HuH-7.5 (cell line): ENCODE data around the gene BYSL.

Experiments used
- DNase-seq: peaks from one replicate; pipeline ENCODE4 v3.0.0; 2011; ENCODE audit warnings: low spot score

BYSL gene

DNA sequence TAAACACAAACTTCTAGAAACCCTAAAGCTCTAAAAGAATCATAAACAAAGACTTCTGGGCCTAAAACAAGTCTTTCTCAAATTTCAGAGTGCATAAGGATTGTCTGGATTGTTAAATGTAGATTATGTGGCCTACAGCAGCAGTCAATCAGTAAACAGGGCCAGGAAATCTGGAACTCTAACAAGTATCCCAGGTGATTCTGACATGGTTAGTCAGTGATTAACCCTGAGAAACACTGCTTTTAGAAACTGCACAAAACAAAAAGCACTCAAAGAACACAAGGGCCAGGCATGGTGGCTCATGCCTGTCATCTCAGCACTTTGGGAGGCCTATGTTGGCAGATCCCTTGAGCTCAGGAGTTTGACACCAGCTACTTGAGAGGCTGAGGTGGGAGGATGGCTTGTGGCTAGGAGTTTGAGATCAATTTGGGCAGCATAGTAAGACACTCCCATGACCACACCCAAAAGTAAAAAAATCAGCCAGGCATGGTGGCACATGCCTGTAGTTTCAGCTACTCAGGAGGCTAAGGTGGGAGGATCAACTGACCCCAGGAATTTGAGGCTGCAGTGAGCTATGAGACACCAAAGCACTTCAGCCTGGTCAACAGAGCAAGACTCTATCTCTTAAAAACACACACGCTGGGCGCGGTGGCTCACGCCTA is 6.3 kb upstream of the BYSL start:
- DNase-seq, result no peak

DNA sequence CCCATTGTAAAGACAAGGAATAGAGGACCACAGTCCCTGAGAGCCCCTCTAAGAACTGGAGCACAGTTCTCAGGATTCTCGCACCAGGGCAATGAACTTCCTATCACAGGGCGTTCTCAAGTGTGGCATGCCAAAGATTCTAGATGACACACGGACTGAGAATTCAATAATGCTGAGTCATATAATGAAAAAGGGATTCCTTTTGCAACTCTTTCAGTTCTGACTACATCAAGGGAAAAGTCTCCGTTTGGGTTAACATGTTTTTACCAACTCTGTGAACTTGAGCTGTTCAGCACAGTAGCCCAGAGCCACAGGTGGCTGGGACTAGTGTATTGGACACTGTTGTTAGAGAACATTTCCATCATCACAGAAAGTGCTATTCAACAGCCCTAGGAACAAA is 3.8 kb upstream of the BYSL start:
- no peak for DNase-seq

DNA sequence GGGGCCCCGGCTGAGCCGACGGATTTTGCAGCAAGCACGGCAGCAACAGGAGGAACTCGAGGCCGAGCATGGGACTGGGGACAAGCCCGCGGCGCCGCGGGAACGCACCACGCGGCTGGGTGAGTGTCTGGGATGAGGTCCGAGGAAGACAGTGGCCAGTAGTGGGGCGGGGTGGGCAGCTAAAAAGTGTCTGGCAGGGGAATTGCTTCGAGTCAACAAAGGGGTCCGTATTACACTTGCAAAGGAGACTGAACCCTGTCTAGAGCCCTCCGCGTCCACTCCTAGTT is 356 bp downstream of the BYSL start:
- DNase-seq, result no peak

DNA sequence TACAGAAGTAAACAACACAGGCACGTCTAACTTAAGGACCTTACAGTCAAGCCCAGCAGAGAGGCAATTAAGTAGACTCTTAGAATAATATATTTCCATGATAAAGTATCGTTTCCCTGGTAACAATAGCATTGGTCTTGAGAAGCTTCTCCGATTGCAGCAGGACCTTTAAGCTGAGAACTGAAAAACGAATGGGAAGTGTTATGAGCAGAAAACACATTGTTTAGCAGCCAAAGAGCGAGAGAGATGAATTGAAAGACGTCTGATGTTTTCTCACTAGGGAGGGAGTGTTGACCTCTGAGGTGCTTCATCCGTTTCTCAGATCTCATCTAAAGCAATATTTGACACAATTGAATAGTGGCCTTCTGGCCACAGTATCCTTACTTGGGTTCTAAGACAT is 855 bp downstream of the BYSL start:
- no peak for DNase-seq

DNA sequence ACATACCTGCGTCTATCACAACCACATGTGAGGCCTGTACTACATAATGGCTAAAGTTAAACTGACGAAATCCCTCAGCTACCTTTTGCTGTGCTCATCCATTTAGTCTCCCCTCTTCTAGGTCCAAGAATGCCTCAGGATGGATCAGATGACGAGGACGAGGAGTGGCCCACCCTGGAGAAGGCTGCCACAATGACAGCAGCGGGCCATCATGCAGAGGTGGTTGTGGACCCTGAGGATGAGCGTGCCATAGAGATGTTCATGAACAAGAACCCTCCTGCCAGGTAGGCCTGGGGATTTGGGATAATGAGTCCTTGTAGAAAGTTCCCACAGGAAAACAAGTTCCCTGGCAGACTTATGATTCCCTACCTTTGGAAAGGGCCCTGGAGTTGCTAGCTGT is 6.0 kb downstream of the BYSL start:
- DNase-seq, result no peak

DNA sequence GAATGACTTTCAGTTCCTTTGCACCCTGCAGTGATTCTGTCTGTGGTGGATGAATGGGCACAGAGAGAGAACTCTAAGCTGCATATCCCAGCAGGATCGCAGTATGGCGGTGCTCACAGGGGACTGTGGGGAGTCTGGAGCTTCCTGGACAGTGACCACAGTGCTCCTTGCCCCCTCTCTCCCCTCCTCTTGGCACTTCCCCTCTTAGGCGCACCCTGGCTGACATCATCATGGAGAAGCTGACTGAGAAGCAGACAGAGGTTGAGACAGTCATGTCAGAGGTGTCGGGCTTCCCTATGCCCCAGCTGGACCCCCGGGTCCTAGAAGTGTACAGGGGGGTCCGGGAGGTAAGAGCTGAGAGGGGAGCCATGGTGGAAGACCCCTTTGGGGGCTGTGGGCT is 8.6 kb downstream of the BYSL start:
- DNase-seq, result no peak

DNA sequence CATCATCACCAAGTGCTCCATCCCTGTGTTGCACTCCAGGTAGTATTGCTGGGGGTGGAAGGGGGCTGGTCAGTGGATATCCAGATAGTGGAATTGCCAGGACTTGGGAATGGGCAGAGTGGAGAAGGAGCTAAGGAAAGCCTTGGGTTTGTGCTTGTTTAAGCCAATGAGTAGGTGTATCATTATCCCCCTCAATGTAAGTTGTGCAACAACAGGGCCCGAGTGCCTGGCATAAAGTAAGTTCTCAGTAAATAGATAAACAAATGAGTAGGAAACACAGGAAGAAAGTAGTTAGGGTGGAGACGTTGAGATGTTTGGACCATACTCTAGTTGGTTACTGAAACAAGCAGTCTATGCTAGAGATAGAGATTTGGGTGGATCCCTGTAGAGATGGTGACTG is 10.5 kb downstream of the BYSL start:
- DNase-seq, result no peak

DNA sequence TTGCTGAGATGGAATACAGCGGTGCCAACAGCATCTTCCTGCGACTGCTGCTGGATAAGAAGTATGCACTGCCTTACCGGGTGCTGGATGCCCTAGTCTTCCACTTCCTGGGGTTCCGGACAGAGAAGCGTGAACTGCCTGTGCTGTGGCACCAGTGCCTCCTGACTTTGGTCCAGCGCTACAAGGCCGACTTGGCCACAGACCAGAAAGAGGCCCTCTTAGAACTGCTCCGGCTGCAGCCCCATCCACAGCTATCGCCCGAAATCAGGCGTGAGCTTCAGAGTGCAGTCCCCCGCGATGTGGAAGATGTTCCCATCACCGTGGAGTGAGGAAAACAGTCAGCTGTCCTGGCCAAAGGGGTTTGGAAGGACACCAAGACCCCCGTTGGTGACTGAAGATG is 11.1 kb downstream of the BYSL start:
- no peak for DNase-seq

DNA sequence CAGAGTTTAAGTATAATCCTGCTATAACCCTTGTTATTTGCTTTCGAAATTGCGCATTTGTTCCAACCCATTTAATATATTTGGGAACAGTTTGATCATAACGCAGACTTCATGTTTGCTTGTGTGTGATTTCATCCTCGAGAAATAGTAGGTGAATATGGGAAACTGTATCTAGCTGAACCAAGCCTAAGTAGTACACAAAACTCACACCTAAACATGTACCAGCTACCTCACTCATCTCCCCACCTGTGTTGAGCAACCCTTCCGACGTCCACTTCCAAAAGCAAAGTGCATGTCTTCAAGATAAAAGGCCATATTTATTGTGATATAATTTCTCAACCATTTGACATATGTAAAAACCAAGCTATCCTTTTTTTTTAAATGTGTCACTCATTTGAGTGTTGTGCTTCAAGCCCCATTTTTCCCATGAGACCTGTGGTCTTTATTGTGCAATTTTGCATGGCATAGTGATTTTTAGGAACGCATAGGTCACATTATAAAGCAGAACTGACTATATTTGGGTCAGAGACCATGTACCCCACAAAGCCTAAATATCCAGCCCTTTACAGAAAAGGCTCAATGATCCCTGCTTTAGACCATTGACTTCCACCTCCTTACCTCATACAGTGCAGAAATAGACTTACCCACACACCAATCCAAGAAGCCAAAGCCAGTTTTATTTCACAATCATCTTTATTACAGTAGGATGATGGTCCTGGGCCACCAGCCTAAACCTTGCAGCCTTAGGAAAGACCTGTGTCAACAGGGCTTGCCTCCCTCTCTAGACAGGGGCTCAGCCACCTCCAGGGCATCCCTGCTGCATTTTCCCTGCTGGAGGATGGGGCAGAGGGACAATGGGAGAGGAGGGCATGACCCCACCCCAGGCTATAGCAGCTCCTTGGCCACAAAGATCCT is 13.2 kb downstream of the BYSL start:
- no peak for DNase-seq

DNA sequence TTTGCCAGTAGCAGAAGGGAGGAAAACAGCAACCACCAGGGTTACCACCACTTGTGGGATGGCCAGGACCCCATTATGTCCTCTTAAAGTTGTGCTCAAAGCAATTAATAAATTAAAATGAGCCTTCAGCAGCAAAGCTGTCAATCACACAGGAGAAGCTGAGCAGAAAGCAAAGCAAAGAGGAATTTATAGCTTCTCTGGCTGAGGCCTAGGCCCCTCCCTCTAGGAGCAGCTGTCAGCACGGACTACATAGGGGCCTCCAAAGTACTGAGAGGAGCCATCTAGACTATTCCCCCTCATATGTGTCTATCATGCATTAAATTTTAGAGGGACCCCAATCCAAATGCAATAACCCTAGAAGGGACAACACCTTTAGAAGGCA is 13.9 kb downstream of the BYSL start:
- DNase-seq, result no peak

DNA sequence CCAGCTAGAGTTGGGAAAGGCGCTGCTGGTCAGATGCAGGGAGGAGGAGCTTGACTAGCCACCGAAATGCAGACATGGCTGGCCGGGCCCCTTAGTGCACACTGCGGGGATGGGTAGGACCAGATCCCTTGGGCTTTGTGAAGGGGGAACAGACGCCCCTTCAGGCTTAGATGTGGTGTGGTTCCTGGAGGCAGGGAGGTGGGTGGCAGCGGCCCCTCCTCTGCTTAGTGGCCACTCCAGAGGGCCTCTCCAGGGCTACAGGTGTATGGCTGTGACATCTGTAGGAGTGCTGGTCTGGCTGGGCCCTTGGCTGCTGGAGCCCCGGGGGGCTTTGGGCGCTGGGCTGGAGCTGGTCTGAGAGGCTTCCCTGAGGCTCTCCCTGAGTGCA is 14.4 kb downstream of the BYSL start:
- no peak for DNase-seq

DNA sequence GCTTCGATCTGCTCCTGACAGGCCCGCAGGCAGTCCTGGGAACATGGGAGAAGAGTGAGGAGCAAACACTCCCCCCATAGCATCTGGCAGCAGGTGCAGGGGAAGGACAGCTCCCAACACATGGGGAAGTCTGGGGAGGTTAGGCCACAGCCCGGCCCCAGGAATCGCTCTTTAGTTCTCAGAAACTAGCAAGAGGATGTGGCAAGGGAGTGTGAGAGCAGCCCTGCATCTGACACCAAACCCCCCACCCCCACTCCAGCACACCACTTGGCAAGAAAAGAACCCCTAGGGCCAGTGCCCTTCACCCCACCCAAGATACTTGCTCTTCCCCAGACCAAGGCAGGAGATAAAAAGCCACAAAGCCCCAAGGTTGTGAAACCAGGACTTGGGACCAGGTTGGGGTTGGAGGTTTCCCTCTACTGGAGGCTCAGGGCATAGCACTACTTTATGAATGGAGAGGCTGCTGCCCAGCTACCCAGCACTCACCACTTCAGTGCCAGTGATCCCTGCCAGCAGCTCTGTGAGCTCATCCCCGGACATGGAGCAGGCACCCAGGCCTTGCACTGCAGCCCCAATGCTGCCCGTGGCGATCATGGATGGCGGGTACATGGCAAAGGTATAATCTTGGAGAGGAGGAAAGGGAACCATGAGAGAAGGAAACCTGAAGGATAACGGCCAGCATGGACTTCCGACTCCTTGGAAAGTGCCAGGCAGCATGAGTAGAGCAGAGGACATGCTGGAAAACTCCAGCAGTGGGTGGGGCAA is 15.0 kb downstream of the BYSL start:
- DNase-seq, result peak; percentile 72

DNA sequence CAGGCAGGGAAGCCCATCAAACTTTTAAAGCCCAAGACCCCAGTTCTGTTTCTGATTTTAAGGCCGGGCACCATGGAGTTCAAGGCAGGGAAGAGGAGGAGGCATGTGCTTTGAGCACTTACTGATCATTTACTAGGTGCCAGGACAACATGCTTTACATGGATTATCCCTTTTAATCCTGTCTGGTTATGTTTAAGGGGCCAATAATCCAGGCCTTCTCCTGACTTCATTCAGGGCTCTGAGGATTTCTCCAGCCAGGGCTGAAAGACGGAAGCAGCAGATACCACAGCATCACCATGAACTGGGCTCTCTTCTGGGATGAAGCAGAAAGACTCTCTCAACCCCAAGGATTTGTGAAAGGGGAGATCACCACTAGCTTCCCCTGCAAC is 16.2 kb downstream of the BYSL start:
- DNase-seq, result no peak

DNA sequence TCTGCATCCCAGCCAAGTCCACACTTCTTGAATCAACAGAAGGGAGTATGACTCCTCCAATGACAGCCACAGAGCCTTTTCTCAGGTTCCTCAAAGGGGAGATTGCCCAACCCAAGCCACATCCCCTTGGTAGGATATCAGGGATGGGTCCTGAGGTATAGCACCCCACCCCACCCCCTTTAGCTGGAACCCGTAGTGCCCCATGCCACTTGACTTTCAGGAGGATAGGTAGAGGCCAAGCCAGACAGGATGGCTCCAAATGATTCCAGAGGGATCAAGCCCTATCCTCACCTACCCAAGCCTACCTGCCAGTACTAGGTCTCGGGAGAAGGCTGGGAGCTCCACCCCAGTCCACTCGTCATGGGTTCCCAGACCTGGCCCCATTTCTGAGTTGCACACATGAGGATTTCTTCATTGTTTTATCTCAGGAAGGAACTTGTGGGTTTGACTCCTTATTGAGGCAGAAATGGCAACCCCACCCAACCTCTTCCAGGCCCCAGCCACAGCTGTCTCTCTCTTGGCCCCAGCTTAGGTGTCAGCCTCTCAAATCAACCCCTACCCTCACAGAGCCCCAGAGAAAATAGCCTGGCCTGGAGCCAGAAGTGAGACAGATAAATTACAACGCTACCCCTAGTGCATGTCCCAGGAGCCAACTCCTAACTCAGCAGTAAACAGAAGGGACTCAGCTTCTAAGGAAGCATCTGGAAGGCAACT is 16.7 kb downstream of the BYSL start:
- no peak for DNase-seq

DNA sequence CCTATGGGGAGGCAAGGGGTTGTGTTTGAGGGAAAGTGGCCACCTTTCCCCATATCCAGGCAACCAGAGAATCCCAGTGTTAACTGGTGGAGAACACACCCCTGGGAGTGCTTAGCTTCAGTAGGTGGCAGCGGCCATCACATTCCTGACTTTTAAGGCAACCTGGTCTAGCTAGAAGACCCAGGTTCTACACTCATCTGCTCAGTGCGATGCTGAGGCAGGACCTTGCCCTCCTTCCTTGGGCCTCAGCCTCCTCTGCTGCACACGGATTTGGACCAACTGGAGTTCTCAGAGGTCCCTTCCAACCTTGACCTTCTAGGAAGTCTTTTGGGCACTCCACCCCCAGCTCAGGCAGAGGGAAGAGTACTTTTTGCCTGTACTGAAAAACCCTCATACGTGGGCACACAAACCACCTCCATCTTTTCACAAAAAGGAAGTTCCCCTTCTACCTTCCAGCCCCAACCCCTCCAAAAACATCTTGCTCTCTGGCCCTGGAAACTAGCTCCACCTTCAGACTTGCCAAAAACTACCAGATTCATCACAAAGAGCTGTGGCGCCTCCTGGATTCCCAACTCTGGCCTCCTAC is 17.4 kb downstream of the BYSL start:
- no peak for DNase-seq

DNA sequence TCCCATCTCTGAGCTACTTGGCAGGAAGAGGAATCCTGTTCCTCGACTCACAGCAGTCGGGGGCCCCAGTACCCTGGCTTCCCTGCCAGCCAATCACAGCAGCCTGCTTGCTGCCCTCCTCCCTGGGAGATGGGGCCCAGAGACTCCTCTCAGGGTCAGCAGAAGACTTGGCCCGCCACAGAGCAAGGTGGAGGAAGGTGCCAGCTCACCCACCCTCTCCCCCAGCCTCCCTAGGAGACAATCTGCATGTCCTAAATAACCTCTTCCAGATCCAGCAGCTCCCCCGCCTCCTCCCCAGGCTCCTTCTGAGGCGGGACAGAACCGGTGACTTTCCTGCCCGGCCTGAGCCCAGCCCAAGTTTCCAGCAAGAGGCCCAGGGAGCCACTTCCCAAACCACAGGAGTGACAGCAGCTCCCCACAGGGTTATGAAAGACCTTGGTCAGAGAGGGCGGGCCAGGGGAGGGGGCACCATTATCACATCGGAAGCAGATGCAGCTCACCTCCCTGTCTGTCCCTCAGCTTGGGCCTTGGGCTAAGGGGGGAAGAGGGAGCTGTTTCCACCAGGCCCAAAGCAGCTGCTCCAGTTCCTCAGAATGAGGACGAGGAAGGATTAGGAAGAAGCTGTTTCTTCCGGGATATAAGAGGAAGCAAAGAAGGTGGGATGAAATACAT is 18.0 kb downstream of the BYSL start:
- DNase-seq, result no peak

DNA sequence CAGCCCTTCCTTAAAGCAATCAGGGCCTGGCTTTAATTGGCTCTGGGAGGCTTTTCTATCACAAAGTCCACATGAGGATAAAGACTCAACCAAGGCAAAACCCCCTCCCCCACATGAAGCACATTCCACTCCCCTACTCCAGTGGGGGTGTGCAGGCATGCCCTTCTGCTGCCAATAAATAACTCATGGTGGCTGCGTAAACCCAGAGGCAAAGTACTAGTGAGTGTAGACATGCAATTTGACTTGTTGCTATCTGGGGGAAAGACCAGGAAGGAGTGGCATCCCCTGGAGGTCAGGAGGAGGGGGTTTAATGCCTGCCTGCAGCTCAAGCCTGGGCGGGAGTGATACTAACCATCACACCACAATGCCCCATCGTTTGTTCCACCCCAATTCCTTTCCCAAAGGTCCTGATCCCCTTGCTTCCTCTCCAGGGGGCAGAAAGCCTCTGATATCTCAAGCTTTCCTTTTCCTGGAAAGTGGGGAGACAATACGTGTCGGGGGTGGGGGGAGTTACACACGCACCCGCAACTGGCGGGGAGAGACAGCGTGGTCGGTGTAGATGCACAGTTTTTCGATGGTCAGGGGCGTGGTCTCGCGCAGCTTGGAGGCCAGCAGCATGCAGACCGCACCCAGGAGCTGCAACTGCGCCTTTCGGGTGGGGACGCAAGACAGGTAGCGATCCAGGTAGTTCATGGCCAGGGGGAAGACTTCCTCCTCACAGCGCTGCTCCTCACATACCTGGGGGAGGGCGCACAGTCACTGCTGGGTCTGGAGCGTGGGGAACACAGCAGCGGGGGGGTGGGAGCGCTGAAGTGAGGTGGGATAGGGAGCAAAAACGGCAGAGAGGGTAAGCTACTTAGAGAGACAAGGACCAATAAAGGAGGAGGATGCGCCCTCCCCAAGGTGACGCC is 18.8 kb downstream of the BYSL start:
- no peak for DNase-seq

DNA sequence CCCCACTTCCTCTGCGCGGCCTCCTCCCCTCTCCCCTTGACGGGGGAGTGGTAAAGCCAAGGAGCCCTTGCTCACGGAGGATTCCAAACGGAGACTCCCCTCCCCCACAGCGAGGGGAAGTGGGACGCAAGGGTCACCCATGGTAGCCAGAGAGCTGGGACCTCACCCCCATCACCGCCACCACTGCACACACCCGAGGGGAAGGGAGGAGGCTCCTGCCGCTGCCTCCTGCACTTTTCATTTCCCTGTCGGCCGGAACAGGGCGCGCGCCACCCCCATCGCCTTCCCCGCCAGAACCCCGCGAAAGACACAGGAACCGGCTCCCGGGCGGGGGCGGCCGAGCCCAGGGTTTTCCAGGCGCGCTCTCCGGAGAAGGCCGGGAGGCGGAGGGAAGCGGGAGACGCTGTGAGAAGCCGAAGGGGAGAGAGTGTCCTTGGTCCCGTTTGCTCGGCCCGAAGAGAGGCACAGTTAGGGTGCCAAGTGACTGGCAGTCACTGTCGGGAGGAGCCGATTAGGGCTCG is 19.5 kb downstream of the BYSL start:
- DNase-seq, result no peak

DNA sequence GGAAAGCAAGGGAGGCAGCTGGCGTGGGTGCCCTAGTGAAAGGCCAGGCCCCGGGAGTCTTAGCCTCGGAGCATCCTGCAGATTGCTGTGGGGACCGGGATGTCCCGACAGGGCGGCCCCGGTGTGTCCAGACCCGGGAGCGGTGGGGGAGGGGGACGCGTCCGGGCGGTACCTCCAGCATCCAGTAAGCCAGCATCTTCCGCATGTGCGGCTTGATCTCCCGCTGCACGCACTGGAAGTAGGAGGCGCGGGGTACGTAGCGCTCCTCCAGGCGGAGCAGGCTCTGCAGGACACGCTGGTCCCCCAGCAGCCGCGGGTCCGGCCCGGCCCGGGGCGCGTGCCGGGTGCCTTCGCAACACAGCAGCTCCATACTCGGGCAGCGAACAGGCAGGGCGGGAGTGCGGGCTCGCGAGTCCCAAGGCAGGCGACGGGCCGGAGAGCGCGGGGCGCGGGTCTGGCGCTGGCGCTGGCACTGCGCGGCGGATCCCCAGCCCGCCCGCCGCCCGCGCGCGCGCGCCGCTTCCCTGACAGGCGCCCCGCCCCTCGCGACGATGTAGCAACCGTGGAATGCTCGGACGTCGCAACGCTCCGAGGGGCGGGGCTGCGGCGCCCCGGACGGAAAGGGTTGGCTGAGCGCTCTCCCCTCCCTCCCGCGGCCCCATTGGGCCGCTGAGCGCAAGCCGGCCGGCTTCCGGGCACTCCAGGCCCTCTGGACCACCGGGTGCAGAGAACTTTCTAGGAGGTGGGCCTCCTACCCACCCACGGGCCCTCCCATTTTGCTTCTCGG is 20.2 kb downstream of the BYSL start, which contains the start of gene CCND3:
Gene CCND3 (minus strand): TSS at position 529 of the 787 bp plus-strand sequence. CDS start 159 bp downstream, at position 370.
- peak; percentile 69 for DNase-seq
